CD1c-positive myeloid dendritic cell (primary cell): ENCODE data around the gene B3GAT1.

Experiments used
- DNase-seq: peaks from one replicate; pipeline ENCODE4 v3.0.0-alpha.2; 2016; ENCODE audit errors: extremely low spot score

Gene B3GAT1

DNA sequence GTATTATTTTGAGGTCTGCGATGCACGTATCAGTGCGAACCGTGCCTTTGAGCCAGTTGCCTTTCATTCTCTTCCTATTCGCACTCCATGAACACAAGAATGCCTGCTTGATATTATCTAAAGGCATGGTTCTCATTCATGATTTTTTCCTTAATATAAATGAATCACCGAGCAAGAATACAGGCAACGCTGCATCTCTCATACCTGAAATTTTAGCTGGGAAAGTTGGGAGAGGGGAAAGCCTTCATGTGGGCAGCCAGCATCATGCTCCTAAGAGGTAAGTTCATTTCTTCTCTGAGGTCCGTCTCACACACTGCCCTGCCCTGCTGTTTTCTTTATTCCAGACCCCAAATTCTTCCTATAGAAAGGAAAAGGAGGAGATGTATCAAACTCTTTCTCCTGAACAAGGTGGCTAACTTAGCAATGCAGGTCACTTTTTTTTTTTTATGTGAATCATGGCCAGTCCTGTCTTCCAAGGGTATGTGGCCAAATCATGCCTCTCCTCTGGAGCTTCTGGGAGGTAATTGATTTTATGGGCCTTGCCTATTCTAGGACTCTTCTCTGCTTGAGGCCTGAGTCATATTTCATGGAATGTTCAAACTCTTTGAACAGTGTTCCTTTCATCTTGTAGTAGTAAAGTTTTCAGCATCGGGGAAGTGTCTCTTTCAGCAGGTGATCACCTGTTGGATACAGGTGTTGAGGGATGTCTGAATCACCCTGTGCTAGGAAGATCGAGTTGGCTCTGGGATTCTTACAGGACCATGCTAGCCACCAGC is 77.1 kb downstream of the B3GAT1 start:
- DNase-seq: no peak

DNA sequence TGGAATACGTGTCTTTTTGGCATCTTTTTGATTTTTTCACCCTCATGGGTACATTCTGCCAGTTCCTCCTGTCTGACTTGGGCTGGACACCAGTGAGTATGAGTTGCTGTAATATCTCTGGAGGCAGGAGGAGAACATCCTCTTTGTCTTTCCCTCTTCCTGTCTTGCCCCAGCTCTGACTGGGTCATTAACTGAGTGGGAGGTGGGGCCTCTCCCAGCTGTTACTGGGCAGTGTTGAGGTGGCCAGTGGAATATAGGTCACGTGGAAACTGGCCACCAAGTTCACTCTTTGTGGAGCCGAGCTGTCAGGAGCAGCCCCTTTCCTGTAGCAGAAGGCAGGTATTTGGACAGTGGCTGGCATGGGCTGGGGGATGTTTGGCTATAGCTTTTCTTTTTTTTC is 78.1 kb downstream of the B3GAT1 start:
- peak; percentile 52 for DNase-seq

- no peak for DNase-seq
Observed at GRCh38 chr11:134333312-134333711, 78.7 kb downstream of the B3GAT1 start.

DNA sequence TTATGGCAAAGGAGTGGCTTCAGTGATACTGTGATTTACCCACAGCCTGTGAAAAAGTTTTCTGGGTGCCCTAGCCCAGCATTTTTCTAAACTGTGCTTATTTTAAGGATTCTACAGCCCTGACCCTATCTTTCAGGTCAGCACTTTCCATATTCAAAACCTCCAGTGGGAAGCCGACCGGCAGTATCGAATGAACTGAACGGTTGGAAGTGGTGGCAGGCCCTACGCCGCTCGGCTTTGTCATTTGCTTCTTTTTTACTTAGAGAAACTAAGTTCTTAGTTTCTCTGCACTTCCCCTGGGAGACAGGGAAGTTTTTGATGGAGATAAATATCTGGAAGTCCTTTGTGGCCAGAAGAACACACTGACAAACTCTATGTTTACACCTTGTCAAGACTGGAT is 79.3 kb downstream of the B3GAT1 start:
- DNase-seq: no peak

GRCh38 chr11:134332189-134332631 is 79.8 kb downstream of the B3GAT1 start:
- DNase-seq: no peak

DNA sequence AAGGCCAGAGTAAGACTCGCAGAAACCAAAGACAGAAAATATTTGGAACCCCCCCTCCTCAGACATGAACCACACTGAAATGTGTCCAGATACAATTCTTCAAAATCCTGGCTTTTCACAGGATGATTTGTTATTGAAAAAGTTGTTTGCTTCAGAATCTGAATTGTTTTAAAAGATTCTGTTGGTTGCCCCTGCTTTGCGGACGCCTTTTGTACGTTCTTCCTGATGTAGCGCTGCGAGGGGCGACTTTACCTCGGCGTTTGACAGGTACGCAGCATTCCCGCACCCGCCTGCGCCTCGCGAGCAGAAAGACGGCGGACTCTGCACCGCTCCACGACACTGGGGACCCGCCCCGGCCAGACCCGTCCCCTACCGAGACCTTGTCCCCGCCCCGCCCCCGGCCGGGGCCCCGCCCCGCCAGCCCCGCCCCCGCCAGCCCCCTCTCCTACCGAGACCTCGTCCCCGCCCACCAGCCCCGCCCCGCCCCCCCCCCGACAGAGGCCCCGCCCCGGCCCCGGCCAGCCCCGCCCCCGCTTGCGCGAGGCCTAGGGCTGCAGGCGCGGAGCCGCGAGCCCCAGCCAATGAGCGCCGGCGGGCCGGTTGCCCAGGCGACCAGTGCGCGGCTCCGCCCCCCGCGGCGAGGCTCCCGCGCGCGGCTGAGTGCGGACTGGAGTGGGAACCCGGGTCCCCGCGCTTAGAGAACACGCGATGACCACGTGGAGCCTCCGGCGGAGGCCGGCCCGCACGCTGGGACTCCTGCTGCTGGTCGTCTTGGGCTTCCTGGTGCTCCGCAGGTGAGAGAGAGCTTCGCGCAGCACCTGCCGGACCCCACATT is 80.5 kb downstream of the B3GAT1 start, which contains the start of gene GLB1L2:
Gene GLB1L2 (plus strand): TSS at position 635 of the 835 bp plus-strand sequence. CDS start 74 bp downstream, at position 709.
- DNase-seq: peak; percentile 71

DNA sequence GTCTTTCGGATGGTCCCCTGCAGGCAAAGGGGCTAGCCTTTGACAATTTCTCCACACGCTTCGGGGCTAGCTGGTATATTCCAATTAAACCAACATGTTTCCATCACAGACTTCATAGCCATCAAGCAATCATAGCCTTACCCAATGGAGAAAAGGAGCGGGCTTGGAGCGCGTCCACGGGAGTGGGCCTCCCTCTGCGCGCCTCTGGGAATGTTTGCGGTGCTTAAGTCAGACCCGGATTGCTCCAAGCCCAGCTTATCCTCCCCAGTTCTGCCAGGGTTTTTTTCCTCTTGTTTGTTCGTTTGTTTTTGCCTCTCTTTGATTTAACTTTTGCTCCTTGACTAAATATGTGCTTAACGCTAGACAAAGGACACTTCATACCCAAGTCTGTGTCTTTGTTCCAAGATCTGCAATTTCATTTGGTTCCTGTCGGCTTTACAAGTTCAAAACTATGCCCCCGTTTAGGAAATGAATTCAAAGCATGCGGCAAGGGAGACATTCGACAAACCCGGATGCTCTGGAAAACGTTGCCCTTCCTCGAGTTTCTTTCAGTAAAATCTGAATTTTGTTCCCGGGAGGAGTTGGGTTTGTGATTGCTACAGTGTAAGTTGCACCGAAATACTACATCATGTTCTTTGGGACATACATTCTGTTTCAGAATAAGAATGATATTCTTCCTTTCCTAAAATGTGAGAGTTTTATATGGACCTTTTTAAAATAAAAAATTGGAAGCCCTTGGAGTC is 81.3 kb downstream of the B3GAT1 start:
- no peak for DNase-seq
